Femur (tissue), 1 donor: ENCODE results near the gene TMEM191C.
"Not testable (repeated sequence)": the region's sequence is repeated elsewhere in the genome, so short reads cannot be mapped to it uniquely, and the experiment has no call there.

Experiments used
- DNase-seq: peaks from one replicate; pipeline ENCODE4 v3.0.0-alpha.2; 2017

TMEM191C gene

GRCh38 chr22:21473664-21474063, 6.5 kb downstream of the TMEM191C start:
- not testable (repeated sequence) for DNase-seq

GRCh38 chr22:21484039-21484438, 16.9 kb downstream of the TMEM191C start:
- not testable (repeated sequence) for DNase-seq

GRCh38 chr22:21487723-21488122, 20.5 kb downstream of the TMEM191C start:
- not testable (repeated sequence) for DNase-seq

DNA sequence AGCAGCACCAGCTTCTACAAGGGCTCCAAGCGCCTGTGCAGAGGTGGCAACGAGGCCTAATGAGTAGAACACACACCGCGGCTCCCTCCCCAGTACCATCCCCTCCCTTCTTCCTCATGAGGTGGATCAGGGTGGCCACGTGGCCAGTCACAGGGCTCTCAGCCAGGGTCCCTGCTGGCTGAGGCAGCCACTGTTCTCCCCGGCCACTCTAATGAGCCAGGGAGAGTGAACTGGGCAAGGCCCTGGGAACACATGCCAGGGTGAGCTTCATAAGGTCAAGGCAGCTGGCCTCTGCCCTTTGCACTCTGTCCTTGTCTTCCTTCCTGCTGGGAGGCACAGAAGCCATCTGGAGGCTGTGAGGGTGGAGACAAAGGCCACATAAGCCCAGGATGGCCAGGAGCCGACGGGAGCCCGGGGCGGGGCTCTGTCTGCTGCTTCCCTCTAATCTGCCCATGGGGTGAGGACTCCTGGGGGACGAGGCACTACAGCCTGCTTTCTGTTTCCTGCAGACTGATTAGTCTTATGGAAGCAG, 22.0 kb downstream of the TMEM191C start:
- not testable (repeated sequence) for DNase-seq

DNA sequence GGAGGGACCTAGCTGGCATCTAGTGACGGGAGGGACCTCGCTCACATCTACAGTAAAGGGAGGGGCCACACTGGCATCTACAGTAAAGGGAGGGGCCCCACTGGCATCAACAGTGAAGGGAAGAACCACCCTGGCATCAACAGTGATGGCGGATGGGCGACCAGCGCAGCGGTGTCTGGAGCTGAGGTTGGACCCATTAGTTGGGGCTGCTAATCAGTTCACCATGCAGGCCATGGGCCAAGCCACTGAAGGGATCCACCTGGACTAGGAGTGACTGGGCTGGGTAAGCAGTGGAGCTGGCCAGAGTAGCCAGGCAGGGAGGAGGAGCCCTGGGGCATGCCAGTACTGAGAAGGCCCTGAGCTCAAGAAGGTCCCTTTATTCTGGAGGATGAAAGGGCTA, 23.4 kb downstream of the TMEM191C start:
- DNase-seq, result not testable (repeated sequence)

DNA sequence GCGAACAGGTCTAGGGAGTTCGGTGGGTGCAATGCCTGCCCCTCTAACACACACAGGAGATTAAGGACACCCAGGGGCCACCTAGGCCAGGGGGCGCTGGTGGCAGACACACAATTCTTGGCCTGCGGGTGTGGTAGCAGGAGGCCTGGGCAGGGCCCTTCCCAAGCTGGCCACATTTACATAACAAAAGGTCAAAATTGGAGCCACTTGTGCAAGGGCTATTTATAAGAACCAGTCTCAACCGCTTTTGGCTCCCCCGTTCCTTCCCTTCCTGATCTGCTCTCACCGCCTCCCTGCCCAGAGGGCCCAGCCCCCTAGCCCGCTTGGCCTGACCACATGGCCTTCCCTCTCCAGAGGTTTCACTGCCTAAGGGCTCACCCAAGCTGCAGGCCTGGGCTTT, 25.1 kb downstream of the TMEM191C start:
- DNase-seq, result not testable (repeated sequence)

GRCh38 chr22:21493789-21494782, 26.9 kb downstream of the TMEM191C start:
- DNase-seq, result not testable (repeated sequence)

GRCh38 chr22:21497984-21498383, 30.8 kb downstream of the TMEM191C start:
- not testable (repeated sequence) for DNase-seq

GRCh38 chr22:21498489-21498888, 31.3 kb downstream of the TMEM191C start:
- not testable (repeated sequence) for DNase-seq

- DNase-seq, result not testable (repeated sequence)
These were observed 32.7 kb downstream of the TMEM191C start for GRCh38 chr22:21499623-21500506.

- DNase-seq, result not testable (repeated sequence)
These were observed 43.2 kb downstream of the TMEM191C start for GRCh38 chr22:21510397-21510796.

DNA sequence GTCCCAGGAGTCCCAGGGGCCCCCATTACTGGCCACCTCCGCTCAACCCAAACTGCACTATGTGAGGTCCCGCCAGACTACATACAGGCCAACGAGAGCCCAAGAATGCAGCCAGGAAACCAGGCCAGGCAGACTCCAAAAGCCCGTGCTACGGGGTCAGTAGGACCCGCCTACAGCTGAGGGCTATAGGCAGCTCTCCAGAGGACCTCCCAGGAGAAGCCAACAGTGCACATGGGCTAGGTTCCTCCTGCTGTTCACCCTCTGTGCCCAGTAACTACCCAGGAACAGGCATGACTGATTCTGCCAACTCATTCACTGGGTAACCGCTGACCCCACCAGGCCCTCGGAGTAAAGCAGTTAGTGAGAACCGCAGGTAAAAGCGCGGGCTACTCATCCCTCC, 44.8 kb downstream of the TMEM191C start:
- not testable (repeated sequence) for DNase-seq

- DNase-seq, result not testable (repeated sequence)
These were observed 46.9 kb downstream of the TMEM191C start for GRCh38 chr22:21514117-21514516.

DNA sequence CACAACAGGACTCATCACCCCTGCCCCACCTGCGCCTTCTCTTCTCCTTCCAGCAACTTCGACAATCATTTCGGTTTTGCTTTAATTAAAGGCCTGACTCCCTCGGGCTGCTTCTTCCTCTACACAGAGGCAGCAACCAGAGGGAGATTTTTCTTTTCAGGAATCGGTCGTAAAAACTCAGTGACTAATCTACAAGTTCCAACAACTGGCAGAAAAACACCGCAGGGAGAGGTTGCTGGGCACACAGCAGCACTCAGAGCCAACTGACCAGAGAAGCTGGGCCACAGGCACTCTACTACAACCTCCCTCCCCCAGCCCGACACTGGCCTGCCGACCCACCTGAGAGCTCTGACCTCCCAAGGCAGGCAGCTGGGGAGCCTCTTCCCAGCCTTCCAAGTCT, 48.0 kb downstream of the TMEM191C start:
- DNase-seq, result not testable (repeated sequence)

- DNase-seq, result not testable (repeated sequence)
These were observed 49.3 kb downstream of the TMEM191C start for GRCh38 chr22:21516522-21516921.

GRCh38 chr22:21516970-21517764, 50.0 kb downstream of the TMEM191C start:
- not testable (repeated sequence) for DNase-seq
